Heart right ventricle (tissue), 16 donors: Measurements from ENCODE around the gene SYK. TPM values are rescaled to one million over a fixed set of nuclear protein-coding genes. Genes with fewer than 3 reads are reported as not detected.

Experiments used
- ATAC-seq, 8 donors: fragments of 200-7000 bp; cut with Tn5 transposase; one replicate each; pipeline ENCODE4 v1.9.1; 2020; ENCODE audit warnings: mild to moderate bottlenecking in 8 of 8, moderate library complexity in 8 of 8, moderate number of reproducible peaks in 1 of 8
- DNase-seq, 2 donors: peaks; one replicate each; pipeline ENCODE4 v3.0.0-alpha.2; 2020
- H3K27ac ChIP-seq, 10 donors: fragments of 200-600 bp; sonication (generic) in 2 of 10; one replicate each; pipeline versions ENCODE4 v1.5.0 to v1.8.0; 2020 to 2022; ENCODE audit warnings: mild to moderate bottlenecking in 3 of 10
- H3K27me3 ChIP-seq, 7 donors: fragments of 200-600 bp; one replicate each; pipeline ENCODE4 v1.8.0; 2021 to 2022; ENCODE audit warnings: mild to moderate bottlenecking in 2 of 7
- H3K36me3 ChIP-seq, 9 donors: fragments of 200-600 bp; sonication (generic) in 1 of 9; one replicate each; pipeline versions ENCODE4 v1.5.0 to v1.8.0; 2020 to 2022; ENCODE audit warnings: mild to moderate bottlenecking in 2 of 9
- H3K4me1 ChIP-seq, 9 donors: fragments of 200-600 bp; sonication (generic) in 1 of 9; one replicate each; pipeline versions ENCODE4 v1.5.0 to v1.8.0; 2020 to 2022; ENCODE audit warnings: mild to moderate bottlenecking in 4 of 9
- H3K4me3 ChIP-seq, 10 donors: fragments of 200-600 bp; sonication (generic) in 2 of 10; one replicate each; pipeline versions ENCODE4 v1.5.0 to v1.8.0; 2020 to 2022; ENCODE audit warnings: mild to moderate bottlenecking in 7 of 10, moderate library complexity in 2 of 10
- H3K9me3 ChIP-seq, 11 donors: fragments of 200-600 bp in 10 of 11; sonication (generic) in 2 of 11; one replicate each; pipeline versions ENCODE4 v1.5.0 to v1.8.0; 2013 to 2022; ENCODE audit warnings: mild to moderate bottlenecking in 2 of 11, control low read depth in 1 of 11, moderate library complexity in 1 of 11
- CTCF ChIP-seq, 9 donors: fragments of 200-600 bp; sonication (generic) in 2 of 9; IDR thresholded peaks; one replicate each; pipeline versions ENCODE4 v1.5.0 to v1.8.0; 2021 to 2022; ENCODE audit warnings: antibody characterized with exemption in 9 of 9, mild to moderate bottlenecking in 5 of 9, moderate library complexity in 1 of 9
- WGBS, 2 donors: extraction: QIAGEN DNeasy Blood & Tissue Kit; methylation state at CpG; one replicate each; pipeline ENCODE4 v1.1.7; 2013; ENCODE audit warnings: inconsistent platforms in 1 of 2; 5-methylcytosine and 5-hydroxymethylcytosine counted together
- intact Hi-C, 10 donors: fragments of 100-400 bp; cut with DNase I; formaldehyde crosslinking; loops; one replicate each; pipeline versions ENCODE4 v1.11.1 to v1.14.2; 2022
- polyA plus RNA-seq, 2 donors: library from polyadenylated mRNA; stranded (reverse); fragments of 200-250 nt; gene quantifications; one replicate each; pipeline ENCODE4 v1.2.3, GENCODE V29; 2013
- total RNA-seq, 10 donors: library from RNA; stranded (reverse); fragmentation: NEBNext Ultra II Directional in 3 of 10; extraction: Animal tissue kit (Norgen Biotek cat#: 25700) in 3 of 10; gene quantifications; one replicate each; pipeline versions ENCODE4 v1.2.1 to v1.2.4, GENCODE V29; 2021 to 2023
- donor health status: Arrhythmogenic right ventricular cardiomyopathy.
- donor health status: ischemic (EF 13 %, LVEDD 7.1; RV severe dilation, severe dysfunction).
- donor health status: healthy with polysubstance abuse.
- donor health status: DM: no; HTN: yes; CAD: no.
- donor health status: DM: no; HTN: no; CAD: no.
- donor health status: ischemic (EF 25% LVEDD 6.9; RV normal size, moderate dysfunction).
- donor health status: ischemic (EF 25% LVEDD 5.7; RV mildly dilated, moderate dysfunction).
- donor health status: healthy.
- donor health status: DM: yes; HTN: yes; CAD: no.
- donor health status: Ischemic cardiomyopathy.
- donor health status: ischemic (EF 35%, LVEDD 5.7; RV mildly dilated, moderate dysfunction).
- donor health status: nonischemic (EF 11% LVEDD 7.7; RV severe dilation, severe dysfunction).
- donor health status: DM: yes; HTN: yes; CAD: no.
- donor health status: PGD.
- donor health status: ischemic (EF 29% LVEDD 5.4; RV normal size, mild dysfunction).
- donor health status: nonischemic (EF 23%, LVEDD 6.1; RV moderate dilation, normal function).

The SYK gene
- total and polyA plus RNA-seq, 12 donors = 0.96 to 26.1 (median 2.3) TPM

- no peak for TF ChIP-seq CTCF (IDR thresholded peaks at IDR 0.05)
- H3K9me3 ChIP-seq = peaks cover 0 to 7% (median 0%) of the 10 kb centered on the region in 11 donors
- H3K4me3 ChIP-seq = no peak overlapping the region
- intact Hi-C loops = no loop called here
- H3K27me3 ChIP-seq = peaks cover 0 to 20% (median 7%) of the 10 kb centered on the region in 7 donors
- no peaks in the 10 kb centered on the region for H3K4me1 ChIP-seq
- no peak overlapping the region for H3K27ac ChIP-seq
- ATAC-seq = no peak
- no peaks in the 10 kb centered on the region for H3K36me3 ChIP-seq
- WGBS, 2 donors = 80 to 84% methylated on average over 5 of the region's 5 CpGs
- no peak for DNase-seq
Measured at GRCh38 chr9:90941661-90942060, 140.0 kb downstream of the SYK start.

GRCh38 chr9:90942555-90942954, 140.9 kb downstream of the SYK start:
- Histone ChIP-seq H3K27ac (no peak overlapping the region), H3K4me3 (no peak overlapping the region), H3K36me3 (no peaks in the 10 kb centered on the region), H3K9me3 (peaks cover 0 to 7% (median 0%) of the 10 kb centered on the region in 11 donors), H3K4me1 (no peaks in the 10 kb centered on the region), H3K27me3 (peaks cover 0 to 25% (median 7%) of the 10 kb centered on the region in 7 donors)
- DNase-seq (no peak), ATAC-seq (no peak)
- intact Hi-C loops = no loop called here
- WGBS, 2 donors = 78 to 79% methylated on average over 7 of the region's 7 CpGs
- no peak for TF ChIP-seq CTCF (IDR thresholded peaks at IDR 0.05)

GRCh38 chr9:90943341-90943740, 141.7 kb downstream of the SYK start:
- peaks cover 0 to 7% (median 0%) of the 10 kb centered on the region in 11 donors for H3K9me3 ChIP-seq
- intact Hi-C loops = no loop called here
- 78 to 79% methylated on average over 7 of the region's 7 CpGs for WGBS, 2 donors
- no peak overlapping the region for H3K4me3 ChIP-seq
- no peaks in the 10 kb centered on the region for H3K36me3 ChIP-seq
- H3K4me1 ChIP-seq = no peaks in the 10 kb centered on the region
- TF ChIP-seq CTCF (IDR thresholded peaks at IDR 0.05) = no peak
- no peak overlapping the region for H3K27ac ChIP-seq
- no peak for DNase-seq
- peaks cover 0 to 25% (median 7%) of the 10 kb centered on the region in 7 donors for H3K27me3 ChIP-seq
- no peak for ATAC-seq

- no peak for ATAC-seq
- no peak for TF ChIP-seq CTCF (IDR thresholded peaks at IDR 0.05)
- no peak overlapping the region for H3K4me3 ChIP-seq
- no peaks in the 10 kb centered on the region for H3K36me3 ChIP-seq
- no peak for DNase-seq
- intact Hi-C loops = no loop called here
- H3K4me1 ChIP-seq = no peaks in the 10 kb centered on the region
- peaks cover 0 to 25% (median 7%) of the 10 kb centered on the region in 7 donors for H3K27me3 ChIP-seq
- WGBS, 2 donors = 86 to 89% methylated on average over 2 of the region's 2 CpGs
- no peak overlapping the region for H3K27ac ChIP-seq
- peaks cover 0 to 7% (median 0%) of the 10 kb centered on the region in 11 donors for H3K9me3 ChIP-seq
Measured at GRCh38 chr9:90945336-90945735, 143.7 kb downstream of the SYK start.
